GM19193 (cell line): ENCODE measurements around the gene ADA.

Experiments used
- POLR2A ChIP-seq: IDR thresholded peaks from 4 replicates; pipeline ENCODE4 v1.6.1; 2011; ENCODE audit not compliant: insufficient read depth, insufficient read length; ENCODE audit errors: extremely low read depth

ADA gene

GRCh38 chr20:44572551-44573500 lies 78.7 kb downstream of the ADA start:
- TF ChIP-seq POLR2A: no peak

GRCh38 chr20:44571362-44571988 lies 80.0 kb downstream of the ADA start:
- no peak for TF ChIP-seq POLR2A

- no peak for TF ChIP-seq POLR2A
Measured at GRCh38 chr20:44570367-44570766, 81.1 kb downstream of the ADA start.
